ENCODE measurements around the gene SIRT3. TPM values are rescaled to one million over a fixed set of nuclear protein-coding genes. Genes with fewer than 3 reads are reported as not detected.
A peak's percentile ranks its signal among the peaks of the same experiment; 100 is the strongest.
"Not testable (repeated sequence)": the region's sequence is repeated elsewhere in the genome, so short reads cannot be mapped to it uniquely, and the experiment has no call there.

SIRT3 gene
- total RNA-seq, 2 donors from 2014 or later = 15.1 to 16.9 TPM

- no peak for TF ChIP-seq CTCF (IDR thresholded peaks at IDR 0.05)
- intact Hi-C loops (cut with DNase I) = no loop called here
These were observed 12.9 kb upstream of the SIRT3 start for GRCh38 chr11:249062-249461.

GRCh38 chr11:244376-244775 is 8.2 kb upstream of the SIRT3 start:
- DNase-seq = no peak
- Histone ChIP-seq H3K27me3 (no peaks in the 10 kb centered on the region), H3K4me1 (no peaks in the 10 kb centered on the region), H3K27ac (no peak overlapping the region), H3K4me3 (no peak overlapping the region), H3K9ac (ENCODE audit: low read depth in 2 of 2, low read length in 2 of 2) (no peak overlapping the region), H3K9me3 (no peaks in the 10 kb centered on the region), H3K36me3 (peaks cover 8% of the 10 kb centered on the region)
- intact Hi-C loops (cut with DNase I) = no loop called here
- TF ChIP-seq CTCF (IDR thresholded peaks at IDR 0.05) = no peak

More at GRCh38 chr11:249062-249461, 12.9 kb upstream of the SIRT3 start:
- no peak overlapping the region for H3K27ac ChIP-seq
- no peaks in the 10 kb centered on the region for H3K27me3 ChIP-seq
- H3K9ac ChIP-seq (ENCODE audit: low read depth in 2 of 2, low read length in 2 of 2) = no peak overlapping the region
- H3K4me1 ChIP-seq = no peaks in the 10 kb centered on the region
- DNase-seq = no peak
- peaks cover 8% of the 10 kb centered on the region for H3K36me3 ChIP-seq
- H3K4me3 ChIP-seq = no peak overlapping the region
- no peaks in the 10 kb centered on the region for H3K9me3 ChIP-seq

GRCh38 chr11:241634-242033 is 5.5 kb upstream of the SIRT3 start:
- Histone ChIP-seq H3K4me3 (no peak overlapping the region), H3K27ac (no peak overlapping the region), H3K4me1 (peaks cover 7% of the 10 kb centered on the region), H3K27me3 (no peaks in the 10 kb centered on the region), H3K9me3 (no peaks in the 10 kb centered on the region), H3K36me3 (no peaks in the 10 kb centered on the region), H3K9ac (ENCODE audit: low read depth in 2 of 2, low read length in 2 of 2) (no peak overlapping the region)
- intact Hi-C loops (cut with DNase I) = no loop called here
- TF ChIP-seq CTCF (IDR thresholded peaks at IDR 0.05) = no peak
- no peak for DNase-seq

GRCh38 chr11:240315-240714 is 4.2 kb upstream of the SIRT3 start:
- H3K9me3 ChIP-seq = no peaks in the 10 kb centered on the region
- H3K36me3 ChIP-seq = no peaks in the 10 kb centered on the region
- H3K27me3 ChIP-seq = no peaks in the 10 kb centered on the region
- no peak for TF ChIP-seq CTCF (IDR thresholded peaks at IDR 0.05)
- H3K4me1 ChIP-seq = peaks cover 7% of the 10 kb centered on the region
- no peak for DNase-seq
- no peak overlapping the region for H3K27ac ChIP-seq
- no peak overlapping the region for H3K9ac ChIP-seq (ENCODE audit: low read depth in 2 of 2, low read length in 2 of 2)
- no peak overlapping the region for H3K4me3 ChIP-seq
- intact Hi-C loops (cut with DNase I) = no loop called here

- not testable (repeated sequence) for H3K9me3 ChIP-seq; H3K36me3 ChIP-seq; H3K27me3 ChIP-seq; H3K4me3 ChIP-seq; H3K27ac ChIP-seq; DNase-seq; H3K4me1 ChIP-seq; H3K9ac ChIP-seq (ENCODE audit: low read depth in 2 of 2, low read length in 2 of 2)
- intact Hi-C loops (cut with DNase I) = loop anchor here (5.0 kb wide), 1 partner anchor 124 kb away; no protein-coding TSS in a partner anchor
These were observed 2.2 kb upstream of the SIRT3 start for GRCh38 chr11:238346-238745.

- H3K4me1 ChIP-seq = peaks cover 7% of the 10 kb centered on the region
- no peaks in the 10 kb centered on the region for H3K9me3 ChIP-seq
- no peaks in the 10 kb centered on the region for H3K27me3 ChIP-seq
- intact Hi-C loops (cut with DNase I) = loop anchor here (5.0 kb wide), 1 partner anchor 125 kb away; no protein-coding TSS in a partner anchor
- DNase-seq = peak; percentile 87
- H3K9ac ChIP-seq (ENCODE audit: low read depth in 2 of 2, low read length in 2 of 2) = peak within 1 kb of the TSS; percentile 83 to 98
- TF ChIP-seq CTCF (IDR thresholded peaks at IDR 0.05) = no peak
- peak within 1 kb of the TSS; percentile 95 for H3K27ac ChIP-seq
- H3K4me3 ChIP-seq = peak within 1 kb of the TSS; percentile 96
- H3K36me3 ChIP-seq = no peaks in the 10 kb centered on the region
These were observed 929 bp upstream of the SIRT3 start, which contains the start of gene PSMD13 for GRCh38 chr11:236774-237767. PSMD13 (plus strand) TSS chr11:236976; CDS start chr11:237050, 74 bp downstream.

Data from colonic mucosa (tissue), 4 donors.